ENCODE measurements around the gene RNF225. TPM values are rescaled to one million over a fixed set of nuclear protein-coding genes. Genes with fewer than 3 reads are reported as not detected.
"Not testable (repeated sequence)": the region's sequence is repeated elsewhere in the genome, so short reads cannot be mapped to it uniquely, and the experiment has no call there.

RNF225 gene
- total RNA-seq, 1 donor from 2014 or later = 0.65 TPM

GRCh38 chr19:58416604-58417003 lies 21.1 kb downstream of the RNF225 start:
- no peak overlapping the region for H3K27ac Mint-ChIP-seq
- intact Hi-C loops (cut with micrococcal nuclease) = no loop called here
- peaks cover 47% of the 10 kb centered on the region for H3K36me3 Mint-ChIP-seq (ENCODE audit: low read depth)
- DNase-seq (ENCODE audit: low spot score) = no peak
- peaks cover 19% of the 10 kb centered on the region for H3K9me3 Mint-ChIP-seq
- H3K4me1 Mint-ChIP-seq (ENCODE audit: low read depth) = no peaks in the 10 kb centered on the region
- H3K4me3 Mint-ChIP-seq = no peak overlapping the region
- no peaks in the 10 kb centered on the region for H3K27me3 Mint-ChIP-seq (ENCODE audit: insufficient read depth)

DNA sequence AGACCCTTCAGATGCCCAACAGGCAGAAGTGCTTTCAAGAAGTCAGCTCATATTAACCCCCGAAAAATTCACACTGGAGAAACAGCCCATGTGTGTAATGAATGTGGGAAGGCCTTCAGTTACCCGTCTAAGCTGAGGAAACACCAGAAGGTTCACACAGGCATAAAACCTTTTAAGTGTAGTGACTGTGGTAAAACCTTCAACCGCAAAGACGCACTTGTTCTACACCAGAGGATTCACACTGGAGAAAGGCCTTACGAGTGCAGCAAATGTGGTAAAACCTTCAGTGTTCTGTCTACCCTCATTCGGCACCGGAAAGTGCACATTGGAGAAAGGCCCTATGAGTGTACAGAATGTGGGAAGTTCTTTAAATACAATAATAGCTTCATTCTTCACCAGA lies 21.6 kb downstream of the RNF225 start:
- Mint-ChIP-seq H3K9me3 (peaks cover 21% of the 10 kb centered on the region), H3K4me3 (no peak overlapping the region), H3K27me3 (ENCODE audit: insufficient read depth) (no peaks in the 10 kb centered on the region), H3K27ac (no peak overlapping the region), H3K4me1 (ENCODE audit: low read depth) (no peaks in the 10 kb centered on the region), H3K36me3 (ENCODE audit: low read depth) (peaks cover 49% of the 10 kb centered on the region)
- no peak for DNase-seq (ENCODE audit: low spot score)
- intact Hi-C loops (cut with micrococcal nuclease) = no loop called here

- no peak for DNase-seq (ENCODE audit: low spot score)
- intact Hi-C loops (cut with micrococcal nuclease) = no loop called here
- Mint-ChIP-seq H3K4me3 (no peak overlapping the region), H3K27me3 (ENCODE audit: insufficient read depth) (no peaks in the 10 kb centered on the region), H3K9me3 (peaks cover 74% of the 10 kb centered on the region), H3K4me1 (ENCODE audit: low read depth) (no peaks in the 10 kb centered on the region), H3K27ac (no peak overlapping the region), H3K36me3 (ENCODE audit: low read depth) (peaks cover 19% of the 10 kb centered on the region)
These were observed 33.2 kb downstream of the RNF225 start for GRCh38 chr19:58428617-58429016.

- Mint-ChIP-seq H3K9me3 (peaks cover 80% of the 10 kb centered on the region), H3K4me3 (no peak overlapping the region), H3K36me3 (ENCODE audit: low read depth) (peaks cover 27% of the 10 kb centered on the region), H3K4me1 (ENCODE audit: low read depth) (no peaks in the 10 kb centered on the region), H3K27me3 (ENCODE audit: insufficient read depth) (no peaks in the 10 kb centered on the region), H3K27ac (no peak overlapping the region)
- no peak for DNase-seq (ENCODE audit: low spot score)
- intact Hi-C loops (cut with micrococcal nuclease) = no loop called here
These were observed 34.3 kb downstream of the RNF225 start for GRCh38 chr19:58429745-58430144.

DNA sequence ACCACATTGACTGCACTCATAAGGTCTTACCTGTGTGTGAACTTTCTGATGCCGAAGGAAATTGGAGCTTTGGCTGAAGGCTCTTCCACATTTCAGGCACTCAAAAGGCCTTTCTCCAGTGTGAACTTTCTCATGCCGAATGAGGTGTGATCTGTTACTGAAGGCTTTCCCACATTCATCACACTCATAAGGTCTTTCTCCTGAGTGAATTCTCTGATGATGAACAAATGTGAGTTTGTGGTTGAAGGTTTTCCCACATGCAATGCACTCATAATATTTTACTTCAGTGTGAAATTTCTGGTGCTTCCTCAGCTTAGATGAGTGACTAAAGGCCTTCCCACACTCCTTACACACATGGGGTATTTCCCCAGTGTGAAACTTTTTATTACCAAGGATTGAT lies 38.8 kb downstream of the RNF225 start:
- intact Hi-C loops (cut with micrococcal nuclease) = no loop called here
- no peak for DNase-seq (ENCODE audit: low spot score)
- peaks cover 5% of the 10 kb centered on the region for H3K4me1 Mint-ChIP-seq (ENCODE audit: low read depth)
- peaks cover 86% of the 10 kb centered on the region for H3K9me3 Mint-ChIP-seq
- H3K27ac Mint-ChIP-seq = no peak overlapping the region
- no peak overlapping the region for H3K4me3 Mint-ChIP-seq
- H3K36me3 Mint-ChIP-seq (ENCODE audit: low read depth) = peaks cover 60% of the 10 kb centered on the region
- H3K27me3 Mint-ChIP-seq (ENCODE audit: insufficient read depth) = no peaks in the 10 kb centered on the region

GRCh38 chr19:58439576-58440554 lies 44.4 kb downstream of the RNF225 start, which contains the start of gene ZNF132:
TSS of gene ZNF132 (minus strand) at chr19:58440153. CDS start at chr19:58439821, 332 bp downstream.
- H3K9me3 Mint-ChIP-seq = peaks cover 58% of the 10 kb centered on the region
- H3K4me3 Mint-ChIP-seq = peak within 1 kb of the TSS; percentile 97
- peaks cover 45% of the 10 kb centered on the region for H3K36me3 Mint-ChIP-seq (ENCODE audit: low read depth)
- intact Hi-C loops (cut with micrococcal nuclease) = loop anchor here (1.0 kb wide), 15 partner anchors 11 to 1120 kb away; partner anchors contain the start of genes ERVK3-1, MZF1, RPS5 and ZNF274
- peaks cover 24% of the 10 kb centered on the region for H3K4me1 Mint-ChIP-seq (ENCODE audit: low read depth)
- H3K27me3 Mint-ChIP-seq (ENCODE audit: insufficient read depth) = no peaks in the 10 kb centered on the region
- peak within 1 kb of the TSS; percentile 98 for H3K27ac Mint-ChIP-seq
- peak; percentile 94 for DNase-seq (ENCODE audit: low spot score)

- intact Hi-C loops (cut with micrococcal nuclease) = loop anchor here (1.0 kb wide), 15 partner anchors 11 to 1120 kb away; partner anchors contain the start of genes ERVK3-1, MZF1, RPS5 and ZNF274
- Mint-ChIP-seq H3K27me3 (ENCODE audit: insufficient read depth) (no peaks in the 10 kb centered on the region), H3K27ac (peak overlapping the region; percentile 98), H3K9me3 (peaks cover 51% of the 10 kb centered on the region), H3K36me3 (ENCODE audit: low read depth) (peaks cover 38% of the 10 kb centered on the region), H3K4me1 (ENCODE audit: low read depth) (peaks cover 24% of the 10 kb centered on the region), H3K4me3 (peak overlapping the region; percentile 97)
- no peak for DNase-seq (ENCODE audit: low spot score)
These were observed 45.1 kb downstream of the RNF225 start for GRCh38 chr19:58440556-58440955.

GRCh38 chr19:58442986-58443385 lies 47.5 kb downstream of the RNF225 start:
- Mint-ChIP-seq H3K9me3 (peaks cover 36% of the 10 kb centered on the region), H3K36me3 (ENCODE audit: low read depth) (peaks cover 18% of the 10 kb centered on the region), H3K4me1 (ENCODE audit: low read depth) (peaks cover 24% of the 10 kb centered on the region)
- H3K27ac Mint-ChIP-seq; DNase-seq (ENCODE audit: low spot score); H3K27me3 Mint-ChIP-seq (ENCODE audit: insufficient read depth); intact Hi-C loops (cut with micrococcal nuclease); H3K4me3 Mint-ChIP-seq: not testable (repeated sequence)

Other genes starting within 250 kb of the RNF225 start
- 1.6 and 1.9 TPM in 2 replicates for gene ZNF329, start 244.9 kb upstream of the RNF225 start, total RNA-seq
- 18.2 and 21.2 TPM in 2 replicates for gene ZNF274, start 212.6 kb upstream of the RNF225 start, total RNA-seq
- 51.8 and 56.1 TPM in 2 replicates for gene ZNF544, start 166.7 kb upstream of the RNF225 start, total RNA-seq
- 4.0 and 4.4 TPM in 2 replicates for gene ZNF8, start 116.7 kb upstream of the RNF225 start, total RNA-seq
- 87.1 and 96.7 TPM in 2 replicates for gene ERVK3-1, start 90.3 kb upstream of the RNF225 start, total RNA-seq
- 4.7 and 4.8 TPM in 2 replicates for gene ZSCAN22, start 68.7 kb upstream of the RNF225 start, total RNA-seq
- 7.1 and 7.7 TPM in 2 replicates for gene A1BG, start 42.2 kb upstream of the RNF225 start, total RNA-seq
- gene ZNF497, start 32.9 kb upstream of the RNF225 start, total RNA-seq = 0.76 and 0.93 TPM in 2 replicates
- 0.86 and 1.4 TPM in 2 replicates for gene ZNF837, start 14.6 kb upstream of the RNF225 start, total RNA-seq
- gene RPS5, start 8.4 kb upstream of the RNF225 start, total RNA-seq = 1,157 and 1,161 TPM in 2 replicates
- gene ZNF584, start 13.0 kb downstream of the RNF225 start, total RNA-seq = 17.8 and 20.6 TPM in 2 replicates
- 3.4 and 3.5 TPM in 2 replicates for gene ZNF132, start 44.5 kb downstream of the RNF225 start, total RNA-seq
- 14.3 and 15.1 TPM in 2 replicates for gene ZNF324B, start 56.0 kb downstream of the RNF225 start, total RNA-seq
- gene ZNF324, start 71.4 kb downstream of the RNF225 start, total RNA-seq = 12.8 and 15.5 TPM in 2 replicates
- 6.6 and 6.7 TPM in 2 replicates for gene ZNF446, start 80.7 kb downstream of the RNF225 start, total RNA-seq
- gene SLC27A5, start 116.3 kb downstream of the RNF225 start, total RNA-seq = 23.3 and 24.7 TPM in 2 replicates
- gene ZBTB45, start 124.2 kb downstream of the RNF225 start, total RNA-seq = 15.9 and 17.4 TPM in 2 replicates
- gene TRIM28, start 148.4 kb downstream of the RNF225 start, total RNA-seq = 664 and 687 TPM in 2 replicates
- 109 and 114 TPM in 2 replicates for gene CHMP2A, start 159.4 kb downstream of the RNF225 start, total RNA-seq
- gene UBE2M, start 163.0 kb downstream of the RNF225 start, total RNA-seq = 147 and 164 TPM in 2 replicates
- gene MZF1, start 177.7 kb downstream of the RNF225 start, total RNA-seq = 19.6 and 21.6 TPM in 2 replicates